ENCODE results near the gene NT5C1B. TPM values are rescaled to one million over a fixed set of nuclear protein-coding genes. Genes with fewer than 3 reads are reported as not detected.
A peak's percentile ranks its signal among the peaks of the same experiment; 100 is the strongest.

The NT5C1B gene
- total RNA-seq, 1 experiment from 2014 or later, result not detected

- Mint-ChIP-seq H3K36me3 (ENCODE audit: insufficient read depth, unreplicated experiment) (peaks cover 6% of the 10 kb centered on the region), H3K27me3 (ENCODE audit: insufficient read depth, unreplicated experiment) (no peaks in the 10 kb centered on the region), H3K4me1 (ENCODE audit: insufficient read depth, unreplicated experiment) (no peaks in the 10 kb centered on the region), H3K27ac (ENCODE audit: low read depth, unreplicated experiment) (no peak overlapping the region), H3K9me3 (ENCODE audit: unreplicated experiment) (peaks cover 28% of the 10 kb centered on the region), H3K4me3 (ENCODE audit: unreplicated experiment) (no peak overlapping the region)
- ChIA-PET POLR2A (no interaction called here), CTCF (interaction anchor here (0.6 kb wide), 1 partner anchor 10 kb away, joined by 4 read pairs; no protein-coding TSS in a partner anchor)
- intact Hi-C loops (cut with micrococcal nuclease), result loop anchor here (10.0 kb wide), 1 partner anchor 149 kb away; no protein-coding TSS in a partner anchor
- no peak for DNase-seq (ENCODE audit: unreplicated experiment)
- TF ChIP-seq, protein P1, sequence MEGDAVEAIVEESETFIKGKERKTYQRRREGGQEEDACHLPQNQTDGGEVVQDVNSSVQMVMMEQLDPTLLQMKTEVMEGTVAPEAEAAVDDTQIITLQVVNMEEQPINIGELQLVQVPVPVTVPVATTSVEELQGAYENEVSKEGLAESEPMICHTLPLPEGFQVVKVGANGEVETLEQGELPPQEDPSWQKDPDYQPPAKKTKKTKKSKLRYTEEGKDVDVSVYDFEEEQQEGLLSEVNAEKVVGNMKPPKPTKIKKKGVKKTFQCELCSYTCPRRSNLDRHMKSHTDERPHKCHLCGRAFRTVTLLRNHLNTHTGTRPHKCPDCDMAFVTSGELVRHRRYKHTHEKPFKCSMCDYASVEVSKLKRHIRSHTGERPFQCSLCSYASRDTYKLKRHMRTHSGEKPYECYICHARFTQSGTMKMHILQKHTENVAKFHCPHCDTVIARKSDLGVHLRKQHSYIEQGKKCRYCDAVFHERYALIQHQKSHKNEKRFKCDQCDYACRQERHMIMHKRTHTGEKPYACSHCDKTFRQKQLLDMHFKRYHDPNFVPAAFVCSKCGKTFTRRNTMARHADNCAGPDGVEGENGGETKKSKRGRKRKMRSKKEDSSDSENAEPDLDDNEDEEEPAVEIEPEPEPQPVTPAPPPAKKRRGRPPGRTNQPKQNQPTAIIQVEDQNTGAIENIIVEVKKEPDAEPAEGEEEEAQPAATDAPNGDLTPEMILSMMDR (IDR thresholded peaks at IDR 0.05; ENCODE audit: unreplicated experiment), result no peak
- BruUV-seq (replicated peaks), result no TSS peak
These were observed 23.1 kb downstream of the NT5C1B start for GRCh38 chr2:18566145-18566769.

DNA sequence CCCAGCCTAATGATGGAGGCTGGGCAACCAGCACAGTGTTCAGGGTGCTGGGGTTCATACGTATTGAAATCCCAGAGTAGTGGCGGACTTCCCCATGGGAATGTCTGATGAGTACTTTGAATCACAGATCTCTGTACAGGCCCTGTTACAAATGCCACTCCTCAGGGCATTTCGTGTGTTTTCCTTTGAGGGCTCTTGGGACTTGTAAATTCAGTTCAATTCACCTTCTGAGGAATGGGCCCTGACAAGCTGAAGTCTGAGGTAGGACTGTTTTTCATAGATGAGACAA lies 28.6 kb downstream of the NT5C1B start:
- Mint-ChIP-seq H3K9me3 (ENCODE audit: unreplicated experiment) (peaks cover 8% of the 10 kb centered on the region), H3K4me1 (ENCODE audit: insufficient read depth, unreplicated experiment) (peaks cover 16% of the 10 kb centered on the region), H3K4me3 (ENCODE audit: unreplicated experiment) (peak overlapping the region; percentile 91), H3K27me3 (ENCODE audit: insufficient read depth, unreplicated experiment) (no peaks in the 10 kb centered on the region), H3K27ac (ENCODE audit: low read depth, unreplicated experiment) (peak overlapping the region; percentile 94), H3K36me3 (ENCODE audit: insufficient read depth, unreplicated experiment) (peaks cover 6% of the 10 kb centered on the region)
- BruUV-seq (replicated peaks), result no TSS peak
- POLR2A ChIA-PET, result interaction anchor here (0.7 to 3.5 kb wide), 19 partner anchors 9 to 935 kb away, joined by 3 to 15 read pairs (median 4); partner anchors contain the start of gene NT5C1B
- TF ChIP-seq, protein P1 (IDR thresholded peaks at IDR 0.05; ENCODE audit: unreplicated experiment), result no peak
- no peak for DNase-seq (ENCODE audit: unreplicated experiment)
- intact Hi-C loops (cut with micrococcal nuclease), result loop anchor here (10.0 kb wide), 1 partner anchor 154 kb away; no protein-coding TSS in a partner anchor
- CTCF ChIA-PET, result interaction anchor here (0.7 to 2.2 kb wide), 4 partner anchors 9 to 40 kb away, joined by 3 to 8 read pairs (median 4); no protein-coding TSS in a partner anchor

GRCh38 chr2:18560031-18560796 lies 29.2 kb downstream of the NT5C1B start, which contains the start of gene RDH14:
Gene RDH14, minus strand, starts transcription at chr2:18560653. Its CDS starts 81 bp downstream, at chr2:18560572.
- peak within 1 kb of the TSS; percentile 91 for H3K4me3 Mint-ChIP-seq (ENCODE audit: unreplicated experiment)
- peak within 1 kb of the TSS; percentile 94 for H3K27ac Mint-ChIP-seq (ENCODE audit: low read depth, unreplicated experiment)
- H3K4me1 Mint-ChIP-seq (ENCODE audit: insufficient read depth, unreplicated experiment), result peaks cover 16% of the 10 kb centered on the region
- POLR2A ChIA-PET, result interaction anchor here (0.6 to 3.5 kb wide), 25 partner anchors 9 to 1119 kb away, joined by 3 to 15 read pairs (median 4); partner anchors contain the start of gene NT5C1B
- no TSS peak for BruUV-seq (replicated peaks)
- TF ChIP-seq, protein P1 (IDR thresholded peaks at IDR 0.05; ENCODE audit: unreplicated experiment), result no peak
- no peaks in the 10 kb centered on the region for H3K27me3 Mint-ChIP-seq (ENCODE audit: insufficient read depth, unreplicated experiment)
- peaks cover 6% of the 10 kb centered on the region for H3K9me3 Mint-ChIP-seq (ENCODE audit: unreplicated experiment)
- CTCF ChIA-PET, result interaction anchor here (0.5 to 2.2 kb wide), 7 partner anchors 10 to 802 kb away, joined by 3 to 8 read pairs (median 4); no protein-coding TSS in a partner anchor
- intact Hi-C loops (cut with micrococcal nuclease), result loop anchor here (10.0 kb wide), 1 partner anchor 155 kb away; no protein-coding TSS in a partner anchor
- peaks cover 11% of the 10 kb centered on the region for H3K36me3 Mint-ChIP-seq (ENCODE audit: insufficient read depth, unreplicated experiment)
- DNase-seq (ENCODE audit: unreplicated experiment), result peak; percentile 93
